Mammary epithelial cell (primary cell): ENCODE measurements around the gene MICAL3.

ENCODE experiments used
- EZH2 ChIP-seq: IDR thresholded peaks from 2 replicates; pipeline ENCODE4 v1.6.1; 2012; ENCODE audit warnings: low read length, inconsistent platforms, borderline replicate concordance
- TF ChIP-seq, protein P1 (sequence below), 2 donors: IDR thresholded peaks in 1 of 2; conservative IDR thresholded peaks in 1 of 2; 2 replicates each; pipeline ENCODE4 v1.5.1; 2011 to 2012; ENCODE audit warnings: inconsistent platforms in 2 of 2, low read length in 2 of 2, mild to moderate bottlenecking in 2 of 2, control low read depth in 1 of 2, low read depth in 1 of 2; ENCODE audit not compliant: insufficient read depth in 1 of 2; ENCODE audit errors: extremely low read depth in 1 of 2

DNA sequence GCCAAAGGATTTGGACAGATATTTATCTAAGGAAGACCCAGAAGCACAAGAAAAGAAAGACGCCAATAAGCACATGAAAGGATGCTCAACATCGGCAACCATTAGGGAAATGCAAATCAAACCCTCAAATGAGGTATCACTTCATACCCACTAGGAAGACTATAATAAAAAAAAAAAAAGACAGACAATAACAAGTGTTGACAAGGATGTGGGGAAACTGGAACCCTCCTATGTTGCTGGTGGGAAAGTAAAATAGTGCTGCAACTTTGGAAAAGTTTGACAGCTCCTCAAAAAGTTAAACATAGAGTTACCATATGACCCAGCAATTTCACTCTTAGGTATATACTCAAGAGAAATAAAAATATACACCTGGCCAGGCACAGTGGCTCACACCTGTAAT is 47.0 kb downstream of the MICAL3 start:
- TF ChIP-seq, protein P1, sequence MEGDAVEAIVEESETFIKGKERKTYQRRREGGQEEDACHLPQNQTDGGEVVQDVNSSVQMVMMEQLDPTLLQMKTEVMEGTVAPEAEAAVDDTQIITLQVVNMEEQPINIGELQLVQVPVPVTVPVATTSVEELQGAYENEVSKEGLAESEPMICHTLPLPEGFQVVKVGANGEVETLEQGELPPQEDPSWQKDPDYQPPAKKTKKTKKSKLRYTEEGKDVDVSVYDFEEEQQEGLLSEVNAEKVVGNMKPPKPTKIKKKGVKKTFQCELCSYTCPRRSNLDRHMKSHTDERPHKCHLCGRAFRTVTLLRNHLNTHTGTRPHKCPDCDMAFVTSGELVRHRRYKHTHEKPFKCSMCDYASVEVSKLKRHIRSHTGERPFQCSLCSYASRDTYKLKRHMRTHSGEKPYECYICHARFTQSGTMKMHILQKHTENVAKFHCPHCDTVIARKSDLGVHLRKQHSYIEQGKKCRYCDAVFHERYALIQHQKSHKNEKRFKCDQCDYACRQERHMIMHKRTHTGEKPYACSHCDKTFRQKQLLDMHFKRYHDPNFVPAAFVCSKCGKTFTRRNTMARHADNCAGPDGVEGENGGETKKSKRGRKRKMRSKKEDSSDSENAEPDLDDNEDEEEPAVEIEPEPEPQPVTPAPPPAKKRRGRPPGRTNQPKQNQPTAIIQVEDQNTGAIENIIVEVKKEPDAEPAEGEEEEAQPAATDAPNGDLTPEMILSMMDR (conservative IDR thresholded peaks at IDR 0.05 in 1 of 2, IDR thresholded peaks at IDR 0.05 in 1 of 2; ENCODE audit: extremely low read depth in 1 of 2, insufficient read depth in 1 of 2, low read depth in 1 of 2, low read length in 2 of 2), result no peak
- no peak for TF ChIP-seq EZH2
